Measurements from ENCODE around the gene CES2. TPM values are rescaled to one million over a fixed set of nuclear protein-coding genes. Genes with fewer than 3 reads are reported as not detected.

CES2 gene
- total RNA-seq, 2 experiments from 2014 or later = 59.3 to 62.6 TPM

- Histone ChIP-seq H3K36me3 (ENCODE audit: insufficient read depth, low read length) (peaks cover 3% of the 10 kb centered on the region), H3K4me1 (ENCODE audit: insufficient read depth, low read length) (peaks cover 16% of the 10 kb centered on the region), H3K27me3 (ENCODE audit: control insufficient read depth in 1 of 2, insufficient read depth in 2 of 2, low read length in 2 of 2) (peaks cover 28 to 37% of the 10 kb centered on the region in 2 experiments), H3K4me3 (ENCODE audit: low read length) (no peak overlapping the region), H3K27ac (ENCODE audit: low read depth in 1 of 2, low read length in 2 of 2) (no peak overlapping the region), H3K9me3 (ENCODE audit: control insufficient read depth in 1 of 2, insufficient read depth in 1 of 2, low read length in 2 of 2) (peaks cover 0 to 11% of the 10 kb centered on the region in 2 experiments)
- POLR2A ChIA-PET = no interaction called here
- no peak for TF ChIP-seq CTCF (IDR thresholded peaks at IDR 0.05)
- peaks cover 7% of the 10 kb centered on the region for H3K4me1 Mint-ChIP-seq (ENCODE audit: low read depth)
- ATAC-seq (ENCODE audit: poor library complexity) (no peak), DNase-seq (no peak)
- intact Hi-C loops (cut with DNase I, micrococcal nuclease) = no loop called here
- H3K9me3 Mint-ChIP-seq = no peaks in the 10 kb centered on the region
- peaks cover 51% of the 10 kb centered on the region for H3K27me3 Mint-ChIP-seq
- CTCF ChIA-PET = interaction anchor here (1.8 kb wide), 1 partner anchor 53 kb away, joined by 4 read pairs; no protein-coding TSS in a partner anchor
- no peak overlapping the region for H3K27ac Mint-ChIP-seq
- peaks cover 6% of the 10 kb centered on the region for H3K36me3 Mint-ChIP-seq (ENCODE audit: low read depth)
- no peak overlapping the region for H3K4me3 Mint-ChIP-seq
Observed at GRCh38 chr16:66926171-66926947, 9.0 kb upstream of the CES2 start.

- Mint-ChIP-seq H3K27ac (no peak overlapping the region), H3K4me3 (no peak overlapping the region)
- intact Hi-C loops (cut with DNase I, micrococcal nuclease) = no loop called here
Observed at GRCh38 chr16:66926961-66927436, 8.3 kb upstream of the CES2 start.

More at GRCh38 chr16:66926961-66927436, 8.3 kb upstream of the CES2 start:
- no peak overlapping the region for H3K27ac ChIP-seq (ENCODE audit: low read depth in 1 of 2, low read length in 2 of 2)
- H3K9me3 ChIP-seq (ENCODE audit: control insufficient read depth in 1 of 2, insufficient read depth in 1 of 2, low read length in 2 of 2) = peaks cover 0 to 7% of the 10 kb centered on the region in 2 experiments
- Mint-ChIP-seq H3K4me1 (ENCODE audit: low read depth) (peaks cover 11% of the 10 kb centered on the region), H3K27me3 (peaks cover 48% of the 10 kb centered on the region), H3K36me3 (ENCODE audit: low read depth) (peaks cover 12% of the 10 kb centered on the region), H3K9me3 (no peaks in the 10 kb centered on the region)
- no peak overlapping the region for H3K4me3 ChIP-seq (ENCODE audit: low read length)
- ChIA-PET POLR2A (no interaction called here), CTCF (no interaction called here)
- peaks cover 17% of the 10 kb centered on the region for H3K4me1 ChIP-seq (ENCODE audit: insufficient read depth, low read length)
- no peak for TF ChIP-seq CTCF (IDR thresholded peaks at IDR 0.05)
- H3K36me3 ChIP-seq (ENCODE audit: insufficient read depth, low read length) = peaks cover 5% of the 10 kb centered on the region
- no peak for DNase-seq
- no peak for ATAC-seq (ENCODE audit: poor library complexity)
- peaks cover 28 to 33% of the 10 kb centered on the region in 2 experiments for H3K27me3 ChIP-seq (ENCODE audit: control insufficient read depth in 1 of 2, insufficient read depth in 2 of 2, low read length in 2 of 2)
